Measurements from ENCODE around the gene ANP32A.

Gene ANP32A

GRCh38 chr15:68797599-68798345 is 22.9 kb downstream of the ANP32A start:
- no peak for DNase-seq

DNA sequence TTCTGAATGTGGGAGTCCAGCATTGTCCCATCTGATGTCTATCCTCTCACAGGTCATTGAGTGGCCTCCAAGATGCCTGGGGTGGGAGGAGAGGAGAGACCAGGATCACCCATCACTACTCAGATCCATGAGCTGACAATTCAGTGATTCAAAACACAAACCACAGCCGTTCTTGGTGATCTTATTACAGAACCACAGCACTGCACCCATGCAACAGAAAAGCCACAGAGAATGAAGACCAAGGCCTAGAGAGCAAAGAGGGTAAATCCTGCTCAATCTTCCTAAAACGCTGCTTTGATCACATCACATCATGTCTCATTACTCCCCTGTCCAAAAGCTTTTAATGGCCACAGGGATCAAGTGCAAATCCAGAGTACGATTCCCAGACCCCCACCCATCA is 23.5 kb downstream of the ANP32A start:
- DNase-seq, result no peak

DNA sequence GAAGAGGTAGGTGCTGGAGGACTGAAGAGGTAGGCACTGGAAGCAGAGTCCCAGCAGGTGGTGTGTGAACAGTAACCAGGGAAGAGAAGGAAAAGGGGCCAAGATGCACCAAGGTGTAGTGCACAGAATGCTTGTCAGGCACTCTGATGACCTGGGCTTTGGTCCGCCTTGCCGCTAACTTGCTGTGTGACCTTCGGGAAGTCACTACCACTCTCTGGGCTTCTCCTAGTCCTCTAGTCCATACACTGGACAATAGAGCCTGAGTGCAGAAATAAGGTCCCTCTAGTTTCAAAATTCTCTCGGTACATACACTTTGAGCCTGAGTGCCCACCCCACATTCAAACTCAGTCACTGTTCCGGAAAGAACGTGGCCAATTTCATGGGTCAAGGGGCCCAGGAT is 24.1 kb downstream of the ANP32A start:
- no peak for DNase-seq

DNA sequence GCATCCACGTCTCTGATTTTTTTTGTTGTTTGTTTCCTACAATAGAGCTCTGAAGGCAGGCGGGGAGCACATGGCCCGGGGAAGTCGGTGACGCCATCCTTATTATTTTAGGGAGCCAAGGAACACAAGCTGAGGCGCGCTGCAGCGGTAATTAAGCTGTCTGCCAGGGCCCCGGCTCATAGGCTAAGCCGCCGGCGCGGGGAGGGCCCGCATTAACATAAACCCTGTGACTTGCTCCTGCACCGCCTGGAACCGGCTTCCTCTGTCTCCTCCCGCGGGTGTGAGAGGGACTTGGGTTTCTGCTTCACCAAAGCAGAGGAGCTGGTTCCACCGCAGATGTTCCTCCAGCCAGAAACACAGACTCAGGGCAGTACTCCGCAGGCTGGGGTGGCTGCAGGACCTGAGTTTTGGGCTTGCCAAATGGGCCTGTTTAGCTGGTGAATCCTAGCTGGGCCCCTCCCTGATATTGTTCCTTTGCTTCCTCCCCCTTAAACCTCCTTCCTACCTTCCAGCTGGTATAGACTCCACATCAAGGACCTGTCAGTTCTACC is 25.3 kb downstream of the ANP32A start:
- DNase-seq, result no peak

- no peak for DNase-seq
Observed at GRCh38 chr15:68794863-68795262, 25.8 kb downstream of the ANP32A start.

- DNase-seq, result no peak
Observed at GRCh38 chr15:68794307-68794706, 26.4 kb downstream of the ANP32A start.

DNA sequence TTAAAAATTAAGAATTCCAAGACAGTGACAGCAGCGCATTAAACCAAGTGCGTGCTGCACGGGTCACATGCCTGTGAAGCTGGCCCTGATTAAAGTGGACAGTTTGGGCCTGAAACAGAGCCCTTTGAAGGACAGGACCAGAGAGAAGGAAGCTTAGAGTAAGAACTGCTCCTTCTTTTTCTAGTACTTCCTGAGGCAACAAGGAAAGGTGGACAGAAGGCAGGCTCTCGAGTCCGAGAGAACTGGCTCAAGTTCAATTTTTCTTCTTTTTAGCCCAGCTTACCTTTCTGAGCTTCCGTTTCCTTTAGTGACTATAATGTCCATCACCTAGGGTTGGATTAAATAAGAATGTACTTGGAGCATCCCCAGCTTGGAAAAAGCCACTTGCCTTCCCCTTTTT is 26.9 kb downstream of the ANP32A start:
- no peak for DNase-seq

- no peak for DNase-seq
Observed at GRCh38 chr15:68792901-68793766, 27.6 kb downstream of the ANP32A start.

DNA sequence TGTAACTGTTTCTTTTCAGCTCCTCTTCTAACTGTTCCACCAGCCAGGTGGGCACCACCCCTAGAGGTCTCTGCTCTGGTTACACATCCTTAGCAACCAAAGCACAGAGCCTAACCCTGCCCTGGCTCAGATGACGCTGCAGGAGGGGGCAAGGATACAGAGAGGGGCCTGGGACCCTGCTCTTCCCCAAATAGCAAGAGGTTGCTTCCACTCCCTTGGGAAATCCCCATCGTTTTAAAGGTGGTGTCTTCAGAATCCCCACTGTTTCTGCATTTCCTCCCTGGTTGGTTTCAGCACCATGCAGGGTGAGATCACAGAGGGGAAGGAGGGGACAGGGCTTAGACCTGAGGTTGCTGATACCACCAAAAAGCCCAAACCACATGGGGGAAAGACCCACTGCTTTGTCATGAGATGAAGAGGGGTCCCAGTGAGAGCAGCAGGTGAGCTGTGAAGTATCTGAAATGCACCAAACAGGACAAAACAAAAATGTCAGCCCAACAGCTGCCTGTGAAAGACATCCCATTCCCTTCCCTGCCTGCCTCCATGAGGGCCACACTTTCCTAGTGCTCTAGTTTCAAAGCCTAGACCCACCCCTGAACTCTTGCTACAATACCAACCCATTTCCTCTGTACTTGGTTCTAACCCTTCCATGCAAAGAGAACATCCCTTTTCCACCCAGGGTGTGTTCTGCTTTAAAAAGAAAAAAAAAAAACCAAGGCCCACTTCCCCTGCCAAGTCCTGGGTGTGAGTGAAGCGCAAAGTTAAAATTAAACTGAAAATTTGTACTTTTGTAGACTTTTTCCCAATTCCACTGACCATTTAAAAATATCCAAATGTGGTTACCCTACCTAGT is 29.0 kb downstream of the ANP32A start:
- no peak for DNase-seq

- DNase-seq, result no peak
Observed at GRCh38 chr15:68790910-68791309, 29.8 kb downstream of the ANP32A start.

DNA sequence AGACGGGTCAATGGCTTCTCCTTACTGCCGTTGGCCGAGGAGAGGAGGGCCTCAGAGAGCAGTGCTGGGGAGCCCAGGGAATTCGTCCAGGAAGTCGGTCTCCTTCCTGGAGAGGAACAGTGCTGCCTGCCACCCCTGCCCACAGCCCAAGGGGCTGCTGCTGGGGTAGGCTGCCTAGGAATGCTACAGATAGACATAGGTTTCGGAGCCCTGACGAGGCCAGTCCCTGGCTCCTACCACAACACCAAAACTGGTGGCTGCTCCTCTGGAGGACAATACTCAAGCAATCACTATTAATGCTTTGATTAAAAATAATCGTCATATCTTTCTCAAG is 30.5 kb downstream of the ANP32A start:
- DNase-seq, result no peak

DNA sequence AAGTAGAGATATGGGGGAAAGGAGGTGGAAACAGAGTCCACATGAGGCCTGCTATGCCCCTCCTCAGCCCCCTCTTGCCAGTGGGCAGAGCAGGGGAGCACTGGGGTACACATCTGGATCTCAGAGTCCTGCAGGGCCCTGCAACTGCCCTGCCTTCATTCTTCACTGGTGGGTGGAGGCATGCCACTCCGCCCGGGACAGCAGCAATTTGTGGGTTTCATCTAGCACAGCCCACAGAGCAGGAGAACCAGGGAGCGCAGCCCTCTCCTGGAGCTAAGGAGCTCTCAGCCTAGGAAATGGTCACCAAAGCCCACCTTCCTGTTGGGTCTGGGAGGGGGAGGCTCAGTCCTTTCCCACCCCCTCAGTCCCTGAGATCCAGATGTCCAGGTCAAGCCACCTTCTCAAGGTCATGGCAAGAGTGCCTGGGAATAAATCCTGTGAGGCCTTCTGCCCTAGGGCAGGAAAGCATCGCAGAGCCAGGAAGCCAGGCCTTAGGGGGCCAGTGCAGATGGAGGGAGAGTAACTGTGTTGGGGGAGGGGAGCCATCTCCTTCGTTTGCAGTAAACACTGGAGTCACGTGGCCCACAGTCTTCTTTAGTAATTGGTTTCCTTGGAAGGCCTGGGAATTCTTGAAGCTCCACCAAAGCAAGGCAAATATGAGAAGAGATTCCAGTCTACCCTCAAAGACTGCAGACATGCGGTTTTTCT is 31.0 kb downstream of the ANP32A start:
- DNase-seq, result no peak

GRCh38 chr15:68789091-68789490 is 31.6 kb downstream of the ANP32A start:
- DNase-seq, result no peak

DNA sequence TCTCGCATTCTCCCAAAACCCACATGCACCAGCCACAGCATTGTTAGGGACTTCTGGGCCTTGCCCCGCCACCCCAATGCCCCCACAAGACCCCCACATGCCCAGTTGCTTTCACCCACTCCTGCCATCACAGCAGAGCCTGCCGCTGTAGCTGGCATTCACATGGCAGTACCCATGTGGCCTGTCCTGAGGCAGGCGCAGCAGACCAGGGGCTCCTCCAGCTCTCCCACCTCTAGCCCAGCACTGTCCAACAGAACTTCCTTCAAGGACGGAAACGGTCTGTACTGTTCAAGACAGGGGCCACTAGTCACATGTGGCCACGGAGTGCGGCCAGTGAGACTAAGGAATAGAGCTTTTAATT is 32.5 kb downstream of the ANP32A start:
- DNase-seq, result no peak

DNA sequence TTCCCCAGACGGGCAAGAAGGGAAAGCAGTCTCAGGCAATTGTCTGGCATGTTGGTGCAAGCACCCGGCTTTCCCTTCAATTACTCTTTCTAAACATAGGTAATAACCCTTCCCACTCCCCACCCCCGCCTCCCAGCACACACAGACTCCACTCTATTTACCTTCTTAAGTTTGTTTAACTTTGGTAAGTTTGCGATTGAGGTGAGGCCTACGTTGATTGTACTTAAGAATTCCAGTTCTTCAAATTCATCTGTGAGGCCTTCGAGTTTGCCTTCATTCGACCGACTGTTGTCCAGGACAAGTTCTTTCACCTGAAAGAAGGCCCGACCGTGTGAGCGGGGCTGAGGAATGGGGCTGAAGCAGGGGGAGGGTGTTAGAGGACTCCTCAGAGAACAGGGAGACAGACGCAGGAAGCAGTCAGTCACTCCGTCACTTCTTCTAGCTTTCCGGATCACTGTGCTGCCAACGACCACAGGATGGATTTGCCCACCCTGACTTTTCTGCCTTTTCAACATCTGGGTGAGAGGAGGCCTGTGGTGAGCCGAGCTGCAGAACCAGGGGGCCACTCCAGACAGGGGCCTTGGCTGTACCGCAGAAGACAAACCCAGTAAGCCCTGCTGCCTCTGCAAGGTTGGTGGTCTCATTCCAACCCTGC is 33.0 kb downstream of the ANP32A start:
- DNase-seq, result no peak

GRCh38 chr15:68786753-68787152 is 33.9 kb downstream of the ANP32A start:
- DNase-seq, result no peak

DNA sequence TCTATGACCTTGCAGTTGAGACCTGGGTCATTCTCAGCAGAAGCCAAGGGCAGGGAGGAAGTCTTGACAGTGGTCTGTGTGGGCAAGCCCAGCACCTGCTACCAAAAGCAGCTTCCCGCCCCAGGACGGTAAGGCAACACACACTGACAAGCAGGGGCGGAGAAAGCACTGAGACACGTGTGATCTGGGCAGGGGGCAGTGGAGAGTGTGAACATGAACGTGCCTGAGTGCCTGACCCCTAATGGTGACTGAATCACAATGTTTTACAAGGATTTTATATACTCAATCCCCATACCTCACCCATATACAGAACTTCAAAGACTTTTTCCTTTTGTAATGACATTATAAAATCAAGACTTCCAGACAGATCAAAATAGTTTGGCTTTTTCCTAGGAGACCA is 35.2 kb downstream of the ANP32A start:
- DNase-seq, result no peak

GRCh38 chr15:68784206-68784605 is 36.5 kb downstream of the ANP32A start:
- no peak for DNase-seq

- DNase-seq, result no peak
Observed at GRCh38 chr15:68783226-68784058, 37.3 kb downstream of the ANP32A start.

- DNase-seq, result no peak
Observed at GRCh38 chr15:68782589-68783161, 38.0 kb downstream of the ANP32A start.

Data from NCI-H2081 treated with DMSO at 0.1 percent for 48 hours (cell line).